GM18858 (cell line): ENCODE measurements around the gene ARPC5L.
A peak's percentile ranks its signal among the peaks of the same experiment; 100 is the strongest.

Experiments used
- ATAC-seq: cut with Tn5 transposase; IDR thresholded peaks from one replicate; pipeline ENCODE4 v1.9.1; 2021; ENCODE audit not compliant: unreplicated experiment

ARPC5L gene

DNA sequence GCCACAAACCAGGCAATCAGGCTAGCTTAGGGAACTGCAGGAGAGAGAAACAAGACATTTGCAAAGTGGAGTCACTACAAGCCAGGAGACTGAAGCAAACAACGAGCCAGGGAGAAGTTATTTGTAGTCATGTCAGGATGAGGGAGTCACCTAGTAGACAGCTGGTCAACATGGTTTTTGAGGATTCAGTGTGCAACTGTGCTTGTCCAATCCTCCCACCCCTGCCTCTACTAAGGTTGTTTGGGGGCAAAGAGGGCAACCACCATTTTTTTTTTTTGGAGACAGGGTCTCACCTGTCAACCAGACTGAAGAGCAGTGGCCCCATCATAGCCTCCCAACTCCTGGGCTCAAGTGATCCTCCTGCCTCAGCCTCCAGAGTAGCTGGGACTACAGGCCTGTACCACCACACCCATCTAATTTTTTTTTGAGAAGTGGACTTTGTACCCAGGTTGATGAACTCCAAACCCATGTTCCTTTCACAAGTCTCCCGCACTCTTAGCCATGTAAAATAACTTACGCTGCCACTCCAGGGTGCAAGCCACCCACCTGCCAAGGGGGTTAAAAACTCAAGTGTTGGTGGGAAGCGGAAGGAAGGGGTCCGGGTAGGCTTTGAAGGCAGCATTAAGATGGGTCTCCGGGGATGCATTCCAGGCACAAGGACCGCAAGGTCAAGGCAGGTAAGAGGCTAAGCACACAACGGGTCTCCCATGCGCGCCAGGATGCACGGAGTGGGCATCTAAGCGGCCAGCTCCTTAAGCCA lies 1.2 kb upstream of the ARPC5L start:
- ATAC-seq = no peak

DNA sequence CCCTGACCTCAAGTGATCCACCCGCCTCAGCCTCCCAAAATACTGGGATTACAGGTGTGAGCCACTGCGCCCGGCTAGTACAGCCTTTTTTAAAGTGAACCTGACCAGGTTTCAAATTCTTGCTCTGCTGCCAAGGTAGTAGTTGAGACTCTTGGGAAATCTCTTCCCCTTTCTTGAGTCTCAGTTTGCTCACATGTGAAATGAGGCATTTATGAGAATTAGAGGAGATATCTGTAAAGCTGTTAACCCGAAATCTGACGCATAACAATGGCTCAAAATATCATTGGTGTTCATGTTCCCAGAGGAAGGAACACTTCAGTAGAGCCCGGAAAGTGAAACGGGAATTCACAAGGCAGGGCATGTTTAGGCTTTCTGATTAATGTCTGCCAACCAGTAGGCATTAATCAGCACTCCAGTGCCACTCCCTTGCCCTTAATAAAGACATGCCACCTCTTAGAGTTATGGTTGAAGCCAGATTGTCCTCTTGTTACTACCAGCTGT lies 1.5 kb downstream of the ARPC5L start:
- ATAC-seq = no peak

DNA sequence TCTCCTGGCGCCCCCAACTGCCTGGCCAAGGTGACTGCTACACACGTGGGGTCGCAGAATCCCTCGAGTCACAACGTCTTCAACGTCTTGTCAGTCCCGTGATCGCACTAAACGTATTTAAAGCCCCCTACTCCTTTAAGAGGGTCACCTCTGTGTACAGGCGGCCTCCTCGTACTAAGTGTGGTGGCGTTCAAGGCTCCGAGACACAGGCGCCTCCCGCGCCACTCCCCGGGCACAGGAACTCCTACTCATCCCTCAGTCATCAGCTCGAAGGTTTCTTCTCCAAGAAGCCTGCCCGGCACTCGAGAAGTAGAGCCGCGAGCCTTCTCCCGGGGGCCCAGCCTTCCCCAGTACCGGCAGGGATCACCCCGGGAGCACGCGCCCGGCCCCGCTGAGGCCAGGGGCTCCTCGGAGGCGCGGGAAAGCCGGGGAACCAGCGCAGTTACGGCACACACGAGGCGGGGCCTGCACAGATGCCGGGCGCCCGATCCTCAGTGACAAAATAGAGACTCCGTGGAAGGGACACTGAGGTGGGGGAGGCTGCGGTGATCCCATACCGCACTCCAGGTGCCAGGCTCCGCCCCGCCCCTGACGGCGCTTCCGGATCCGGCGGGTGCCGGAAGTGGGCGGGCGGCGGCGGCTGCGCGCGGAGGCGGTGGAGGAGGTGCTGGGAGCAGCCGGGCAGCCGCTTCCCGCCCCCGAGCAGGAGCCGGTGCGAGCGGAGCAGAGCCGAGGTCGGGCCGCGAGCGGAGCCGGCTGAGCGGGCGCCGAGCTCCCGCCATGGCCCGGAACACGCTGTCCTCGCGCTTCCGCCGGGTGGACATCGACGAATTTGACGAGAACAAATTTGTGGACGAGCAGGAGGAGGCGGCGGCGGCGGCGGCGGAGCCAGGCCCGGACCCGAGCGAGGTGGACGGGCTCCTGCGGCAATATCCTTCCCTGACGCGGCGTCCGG lies 6.9 kb downstream of the ARPC5L start:
- ATAC-seq = peak; percentile 40

DNA sequence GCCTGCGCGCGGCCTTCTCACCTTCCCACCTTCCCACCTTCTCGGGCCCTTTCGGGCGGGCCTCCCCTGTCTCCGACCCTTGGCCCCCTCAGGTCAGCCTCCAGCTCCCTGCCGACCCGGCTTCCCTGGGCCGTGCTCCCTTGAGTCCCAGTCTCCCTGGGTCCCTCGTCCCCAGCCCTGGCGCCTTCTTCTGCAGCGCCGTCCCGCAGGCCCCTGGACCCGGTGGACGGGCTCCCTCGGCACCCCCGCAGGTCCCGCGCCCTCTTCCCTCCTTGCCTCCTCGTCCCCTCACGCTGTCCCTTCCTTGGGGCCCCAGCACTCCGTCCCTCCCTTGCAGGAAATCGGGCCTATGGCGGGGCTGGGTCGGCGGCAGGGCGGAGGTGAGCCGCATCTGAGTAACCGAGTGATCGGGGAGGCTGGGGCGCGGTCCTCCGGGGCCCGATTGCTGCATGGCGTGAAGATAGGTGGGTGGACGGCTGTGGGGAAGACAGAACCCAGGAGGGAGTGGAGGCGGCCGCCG lies 7.6 kb downstream of the ARPC5L start:
- ATAC-seq = no peak

DNA sequence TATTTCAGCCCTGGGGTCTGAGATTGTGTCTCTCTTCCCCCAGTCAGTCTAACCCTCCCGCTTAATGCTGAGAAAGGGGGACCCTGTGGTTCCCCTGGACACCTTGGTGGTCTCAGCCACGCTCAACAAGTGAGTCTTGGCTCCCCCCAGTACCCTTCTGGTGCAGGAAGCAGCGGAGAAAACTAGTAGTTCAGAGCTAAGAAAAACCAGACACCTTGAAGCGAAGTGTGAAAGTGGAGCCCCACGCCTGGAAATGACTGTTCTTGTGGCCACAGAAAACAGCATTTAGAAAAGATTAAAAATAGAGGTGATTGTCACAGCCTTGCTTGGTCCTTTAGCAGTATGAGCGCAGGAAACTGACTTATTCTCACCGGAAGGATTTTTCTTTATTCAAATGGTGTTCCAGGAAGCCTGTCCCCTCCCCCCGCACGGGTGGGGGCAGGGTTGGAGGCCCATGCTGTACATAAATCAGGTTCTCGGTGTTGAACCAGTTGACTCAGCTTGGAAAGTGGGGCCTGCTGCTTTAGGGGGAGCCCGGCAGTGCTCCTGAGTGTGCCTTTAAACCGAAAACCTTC lies 8.1 kb downstream of the ARPC5L start:
- peak; percentile 34 for ATAC-seq

DNA sequence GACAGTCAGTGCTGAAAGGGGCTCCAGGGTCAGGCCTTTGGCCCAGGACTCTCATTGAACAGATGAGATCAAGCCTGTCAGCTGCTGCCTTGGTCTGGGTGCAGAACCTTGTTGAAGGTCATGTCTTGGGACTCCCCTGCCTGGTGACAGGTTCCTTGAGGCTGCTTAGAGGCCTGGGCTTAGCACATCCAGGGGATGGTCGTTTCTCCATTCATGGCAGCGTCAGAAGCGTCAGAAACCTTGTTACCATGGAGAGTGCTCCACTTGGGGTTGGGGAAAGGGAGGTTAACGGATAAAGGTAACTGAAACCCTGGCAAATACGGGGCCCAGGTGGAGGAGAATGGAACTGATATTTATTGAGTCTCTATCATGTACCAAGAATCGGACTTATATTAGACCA lies 8.8 kb downstream of the ARPC5L start:
- ATAC-seq = no peak

DNA sequence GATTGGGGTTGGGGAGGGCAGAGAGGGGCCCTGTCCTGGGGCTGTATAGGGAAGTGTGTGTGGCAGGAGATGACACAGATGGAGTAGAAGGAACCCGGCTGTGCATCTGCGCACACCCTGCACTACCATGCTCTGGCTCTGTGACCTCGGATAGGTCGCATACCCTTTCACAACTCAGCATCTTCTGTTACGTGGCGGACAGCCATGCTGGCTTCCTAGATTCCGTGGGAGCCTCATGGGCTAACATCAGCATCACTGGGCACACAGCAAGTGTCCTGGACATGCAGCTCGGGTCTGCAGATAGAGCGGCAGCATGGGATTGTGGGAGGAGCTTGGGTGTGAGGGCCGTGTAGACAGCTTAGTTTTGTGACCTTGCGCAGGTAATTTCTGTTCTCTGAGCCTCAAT lies 9.2 kb downstream of the ARPC5L start:
- no peak for ATAC-seq

DNA sequence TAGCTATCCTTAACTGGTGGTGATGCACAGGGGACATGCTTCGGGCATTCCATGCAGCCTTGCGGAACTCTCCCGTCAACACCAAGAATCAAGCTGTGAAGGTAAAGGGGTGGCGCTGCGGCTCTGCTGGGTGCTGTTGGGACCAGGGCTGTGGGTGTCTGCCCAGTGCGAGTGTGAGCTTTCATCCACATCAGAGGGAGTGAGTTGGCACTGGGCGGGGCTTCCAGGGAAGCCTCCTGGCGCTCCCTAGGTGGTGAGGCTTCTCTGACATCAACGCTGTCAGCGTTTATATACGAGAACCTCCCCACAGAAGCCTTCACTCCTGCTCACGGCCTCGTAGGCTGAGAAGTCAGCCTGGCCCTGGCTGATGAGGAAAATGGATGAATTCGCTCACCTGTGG lies 11.7 kb downstream of the ARPC5L start:
- ATAC-seq = no peak

DNA sequence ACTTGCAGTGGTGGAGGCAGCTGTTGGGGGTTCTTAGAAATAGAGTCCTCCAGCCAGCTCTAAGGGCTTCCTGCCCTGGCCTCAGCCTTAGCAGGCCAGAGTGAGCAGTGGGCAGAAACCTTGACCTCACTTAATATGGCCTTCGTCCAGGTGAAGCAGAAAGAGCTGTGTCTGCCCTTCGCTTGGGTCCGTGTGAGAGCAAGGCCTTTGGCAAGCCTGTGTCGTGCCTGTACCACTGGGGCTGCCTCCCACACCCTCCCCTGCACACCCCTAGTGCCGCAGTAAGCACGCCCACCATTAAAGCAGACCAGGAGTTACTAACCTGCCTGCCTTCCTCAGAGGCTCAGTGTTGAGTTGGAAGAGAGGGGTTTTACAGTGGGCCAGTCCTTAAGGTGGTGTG lies 13.6 kb downstream of the ARPC5L start:
- no peak for ATAC-seq

DNA sequence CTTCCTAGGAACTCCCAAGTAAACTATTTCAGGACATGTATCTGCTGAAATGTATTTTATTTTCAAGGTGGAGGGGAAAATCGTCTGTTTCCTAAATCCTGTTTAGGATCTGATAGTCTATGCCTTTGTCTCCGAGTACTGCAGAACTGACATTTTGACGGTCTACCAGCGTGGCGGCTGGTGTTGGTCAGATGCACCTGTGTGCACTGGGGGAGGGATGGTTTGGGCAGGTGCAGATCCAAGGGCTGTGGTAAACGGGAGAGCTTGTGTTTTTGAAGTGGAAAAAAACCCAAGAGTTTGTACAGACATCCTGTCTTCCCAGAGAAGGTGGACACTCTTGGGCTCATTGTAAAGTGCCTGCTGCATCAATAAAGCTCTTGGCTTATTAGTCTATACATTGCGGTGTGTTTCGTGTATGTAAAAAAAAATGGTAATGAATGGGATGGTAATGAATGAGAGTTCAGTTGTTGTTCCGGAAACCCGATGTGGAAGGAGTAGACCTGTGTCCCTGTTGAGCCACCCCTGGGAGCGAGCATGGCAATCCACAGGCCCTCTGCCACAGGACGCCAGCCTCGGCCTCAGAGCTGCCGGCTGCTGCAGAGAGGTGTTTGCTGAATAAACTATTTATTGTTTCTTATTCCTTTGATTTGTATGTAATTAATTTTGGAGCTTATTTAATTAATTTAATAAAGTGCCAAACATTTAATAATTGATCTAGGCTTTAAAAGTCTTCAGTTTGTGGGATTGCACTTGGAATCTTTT lies 15.3 kb downstream of the ARPC5L start:
- no peak for ATAC-seq

DNA sequence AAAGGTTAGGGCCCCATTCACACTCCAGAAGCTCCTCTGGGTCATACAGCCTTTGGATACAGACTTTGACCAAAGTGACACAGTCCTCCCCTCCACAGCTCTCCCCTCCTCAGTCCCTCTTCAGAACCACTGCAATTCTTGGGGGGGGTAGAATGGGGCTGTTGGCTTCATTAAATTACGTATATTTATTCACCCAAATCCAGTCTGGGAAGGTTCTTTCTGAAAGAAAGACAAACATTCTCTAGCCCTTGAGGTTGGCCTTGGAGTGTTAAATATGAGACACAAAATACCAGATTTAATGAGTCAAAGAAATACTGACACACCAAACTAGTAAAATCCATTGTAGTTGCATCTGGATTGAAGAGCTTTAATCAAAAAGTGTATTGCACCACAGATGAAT lies 16.1 kb downstream of the ARPC5L start:
- ATAC-seq = no peak

DNA sequence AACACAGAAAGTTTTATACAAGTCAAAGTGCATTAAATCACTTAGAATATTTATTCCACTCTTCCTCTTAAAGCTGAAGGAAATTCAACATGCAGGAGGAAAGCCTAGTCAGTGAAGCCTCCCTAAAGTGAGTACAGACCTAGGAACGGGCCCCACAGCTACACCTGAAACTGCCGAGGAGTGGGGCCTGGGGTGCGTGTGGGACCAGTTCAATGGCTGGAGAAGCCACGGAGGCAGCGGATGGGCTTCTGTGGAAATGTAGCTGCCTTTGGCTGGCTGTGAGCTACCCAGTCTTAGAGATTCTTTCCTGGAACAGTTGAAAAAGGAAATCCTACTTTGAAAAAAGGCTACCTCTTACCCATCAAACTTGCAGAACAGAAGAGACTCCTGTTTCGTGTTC lies 16.6 kb downstream of the ARPC5L start:
- no peak for ATAC-seq

DNA sequence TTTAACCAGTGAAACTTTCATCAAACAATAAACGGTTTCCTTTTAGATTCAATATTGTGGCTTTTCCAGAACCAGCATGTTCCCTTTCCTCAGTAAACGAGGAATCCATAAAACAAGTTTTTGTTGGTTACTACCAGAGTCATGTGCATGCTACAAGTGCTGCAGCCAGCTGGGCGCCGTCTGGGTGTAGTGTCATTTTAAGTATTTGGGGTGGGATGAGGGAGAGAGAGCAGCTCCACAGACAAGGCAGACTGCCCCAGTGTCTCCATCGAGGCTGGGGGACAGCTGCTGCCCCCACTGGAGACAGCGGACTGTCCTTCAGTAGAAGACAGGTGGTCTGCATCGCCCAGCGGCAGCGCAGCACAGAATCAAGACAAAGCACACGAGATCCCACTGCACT lies 17.3 kb downstream of the ARPC5L start:
- no peak for ATAC-seq

DNA sequence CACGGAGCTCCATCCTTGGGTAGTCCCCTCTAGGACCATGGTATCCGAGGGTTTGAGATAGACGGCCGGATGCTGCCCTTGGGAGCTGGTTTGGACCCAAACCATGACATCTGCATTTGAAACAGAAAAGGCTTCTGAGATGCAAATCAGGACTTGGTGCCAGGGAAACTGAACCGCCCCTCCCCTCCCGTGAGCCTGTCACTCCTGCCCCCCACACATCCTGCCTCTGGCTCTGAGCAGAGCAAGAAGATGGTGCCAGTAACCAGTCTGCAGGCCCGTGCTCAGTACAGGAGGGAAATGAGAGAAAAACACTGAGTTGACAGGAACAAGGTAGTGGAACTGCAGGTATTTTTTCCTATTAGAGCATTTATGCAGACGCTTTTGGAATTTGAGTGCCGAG lies 18.6 kb downstream of the ARPC5L start:
- ATAC-seq = no peak

DNA sequence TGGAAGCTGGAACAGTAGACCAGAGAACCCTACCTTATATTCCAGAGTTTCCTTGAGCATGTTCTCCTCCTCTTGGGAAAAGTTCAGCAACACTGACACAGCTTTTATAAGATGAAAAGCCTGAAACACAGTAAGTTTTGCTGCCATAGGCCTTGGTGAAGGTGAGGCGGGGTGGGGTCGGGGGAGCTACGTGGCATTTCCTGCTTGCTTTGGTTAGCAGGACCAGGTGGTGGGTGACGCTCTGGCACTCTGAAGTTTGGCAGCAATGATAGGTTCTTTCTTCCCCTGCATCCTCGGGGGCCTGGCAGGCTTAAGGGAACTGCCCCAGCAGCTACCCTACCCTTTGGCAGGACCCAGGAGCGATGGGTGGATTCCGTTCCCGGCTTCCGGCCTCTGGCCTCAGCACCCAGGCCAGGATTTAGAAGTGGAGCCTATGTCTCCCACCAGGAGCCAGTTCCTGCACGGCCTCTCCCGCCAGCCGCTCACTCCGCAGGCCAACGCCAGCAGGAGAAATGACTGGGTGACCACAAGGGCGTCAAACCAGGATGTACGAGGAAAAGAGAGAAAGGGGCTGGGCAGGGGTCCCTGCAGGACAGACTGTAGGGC lies 19.3 kb downstream of the ARPC5L start:
- no peak for ATAC-seq

DNA sequence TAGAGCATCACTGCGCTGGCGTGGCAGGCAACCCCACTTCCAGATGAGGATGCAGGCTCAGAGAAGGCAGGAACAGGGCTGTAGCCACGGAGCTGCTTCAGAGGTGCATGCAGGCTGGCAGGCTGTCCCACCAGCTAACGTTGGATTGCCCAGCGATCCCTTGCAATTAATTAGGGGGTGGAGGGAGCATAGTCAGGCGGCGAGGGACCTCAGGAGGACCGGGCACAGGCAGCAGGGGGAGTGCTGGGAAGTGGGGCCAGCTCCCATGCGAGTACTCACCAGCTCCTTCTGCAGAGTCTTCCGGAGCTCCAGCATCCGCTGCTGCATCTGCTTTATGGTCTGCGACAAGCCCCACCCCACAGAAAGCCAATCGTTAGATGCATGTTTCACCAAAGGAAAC lies 20.3 kb downstream of the ARPC5L start:
- ATAC-seq = no peak

DNA sequence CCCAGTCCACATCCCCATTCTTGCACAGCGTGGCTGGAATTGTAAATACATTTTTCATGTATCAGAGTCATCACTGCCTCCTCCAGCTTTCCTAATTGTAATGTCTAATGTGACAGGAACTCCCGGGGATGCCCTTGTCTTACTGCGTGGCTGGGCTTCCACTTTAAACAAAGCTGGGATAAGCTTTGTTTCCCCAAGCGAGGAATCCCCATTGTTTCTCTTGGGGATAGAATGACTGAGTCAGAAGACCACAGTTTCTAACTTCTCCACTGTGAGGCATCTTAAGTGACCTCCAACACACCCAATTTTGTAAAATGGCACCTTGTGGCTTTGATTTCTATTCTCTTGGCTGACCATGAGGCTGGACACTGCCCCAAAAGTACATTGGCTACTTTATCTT lies 22.4 kb downstream of the ARPC5L start:
- ATAC-seq = no peak

DNA sequence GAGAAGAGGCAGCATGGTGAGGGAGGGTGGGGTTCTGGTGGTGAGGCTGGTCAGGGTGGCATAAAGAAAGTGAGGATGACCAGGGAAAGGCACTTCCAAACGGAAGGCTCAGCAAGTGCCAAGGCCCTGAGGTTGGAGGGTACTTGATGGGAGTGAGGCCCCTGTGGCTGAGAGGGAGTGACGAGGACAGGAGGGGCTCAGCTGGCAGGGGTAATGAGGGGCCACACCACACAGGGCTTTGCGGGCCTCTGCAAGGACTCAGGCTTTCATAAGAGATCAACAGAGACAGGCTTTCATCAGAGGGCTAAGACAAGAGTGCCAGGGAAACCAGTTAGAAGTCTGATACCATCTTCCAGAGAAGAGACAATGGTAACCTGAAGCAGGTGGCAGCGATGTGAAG lies 23.6 kb downstream of the ARPC5L start:
- ATAC-seq = no peak

DNA sequence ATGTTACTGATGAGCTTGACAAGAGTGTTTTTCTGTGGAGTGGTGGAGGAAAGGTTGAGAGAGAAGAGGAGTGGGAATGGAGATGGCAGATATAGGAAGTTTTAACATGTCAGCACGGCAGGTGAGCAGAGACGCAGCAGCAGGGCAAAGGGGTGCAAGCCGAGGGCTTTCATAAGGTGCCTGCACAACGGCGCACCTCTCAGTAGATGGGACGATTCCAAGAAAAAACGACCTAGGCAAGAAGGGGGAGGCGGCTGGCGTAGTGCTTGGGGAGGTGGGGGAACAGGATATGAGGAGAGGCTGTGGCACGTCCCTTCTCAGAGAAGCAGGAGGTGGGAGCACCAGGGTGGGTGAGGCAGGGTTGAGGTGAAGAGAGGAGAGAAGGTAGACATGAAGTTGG lies 24.5 kb downstream of the ARPC5L start:
- no peak for ATAC-seq

DNA sequence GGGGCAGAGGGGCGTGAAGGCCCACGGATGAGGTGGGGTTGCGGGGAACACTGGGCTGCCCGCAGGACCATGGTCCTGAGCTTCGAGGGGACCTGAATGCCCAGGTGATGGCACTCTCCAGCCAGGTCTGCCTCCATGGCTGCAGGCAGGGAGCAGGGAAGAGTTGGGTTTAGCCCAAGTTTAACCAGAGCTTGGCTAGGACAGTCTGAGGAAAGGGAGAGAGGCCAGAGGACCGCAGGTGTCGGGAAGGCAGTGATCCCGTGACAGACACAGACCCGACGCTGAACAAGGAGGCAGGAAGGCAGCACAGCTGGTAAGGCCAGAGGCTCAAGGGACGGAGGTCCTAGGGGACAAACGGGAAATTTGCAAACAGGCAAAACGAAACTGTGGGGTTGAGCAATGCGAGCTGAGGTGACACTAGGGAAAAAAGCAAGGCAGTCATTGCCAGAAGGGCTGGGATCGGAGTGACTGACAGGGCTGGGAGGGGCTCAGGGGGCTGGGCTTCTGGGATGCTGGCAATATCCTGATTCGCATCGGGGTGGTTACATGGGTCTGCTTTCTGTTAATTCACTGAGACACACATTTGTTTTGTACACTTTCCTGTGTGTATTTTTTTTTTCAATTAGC lies 25.0 kb downstream of the ARPC5L start:
- ATAC-seq = no peak
